Keratinocyte (primary cell): ENCODE measurements around the gene OR6C3. TPM values are rescaled to one million over a fixed set of nuclear protein-coding genes. Genes with fewer than 3 reads are reported as not detected.

Experiments
- DNase-seq: peaks from one replicate; pipeline ENCODE4 v3.0.0-alpha.2; 2011; ENCODE audit warnings: low read depth, missing footprints, low spot score
- FAIRE-seq: peaks from 2 replicates; lab custom pipeline; 2011; peaks lifted over from hg19 to GRCh38; lab: Jason Lieb, UNC
- H2AFZ ChIP-seq: 2 replicates; pipeline ENCODE4 v1.6.0; 2012; ENCODE audit warnings: low read length, control low read depth, inconsistent platforms; ENCODE audit not compliant: control insufficient read depth
- H3K27ac ChIP-seq: 2 replicates; pipeline ENCODE4 v1.5.1; 2011; ENCODE audit warnings: low read length; ENCODE audit not compliant: control insufficient read depth, insufficient read depth
- H3K27me3 ChIP-seq: 3 replicates; pipeline ENCODE4 v1.6.0; 2011; ENCODE audit warnings: low read length; ENCODE audit not compliant: control insufficient read depth, insufficient read depth; ENCODE audit errors: extremely low read depth
- H3K36me3 ChIP-seq, 2 experiments: 2 replicates in 1 of 2; 3 replicates in 1 of 2; pipeline ENCODE4 v1.5.1; 2011; ENCODE audit warnings: low read length in 2 of 2, mild to moderate bottlenecking in 1 of 2; ENCODE audit not compliant: control insufficient read depth in 2 of 2, insufficient read depth in 2 of 2; ENCODE audit errors: extremely low read depth in 1 of 2
- H3K4me1 ChIP-seq: 3 replicates; pipeline ENCODE4 v1.5.1; 2011; ENCODE audit warnings: low read length; ENCODE audit not compliant: control insufficient read depth, insufficient read depth; ENCODE audit errors: extremely low read depth
- H3K4me2 ChIP-seq: 3 replicates; pipeline ENCODE4 v1.6.0; 2011; ENCODE audit warnings: low read depth, low read length; ENCODE audit not compliant: control insufficient read depth, insufficient read depth; ENCODE audit errors: extremely low read depth
- H3K4me3 ChIP-seq, 3 experiments: fragments of 200-600 bp in 1 of 3; sonication (generic) in 1 of 3; 2 replicates in 2 of 3; 3 replicates in 1 of 3; pipeline ENCODE4 v1.5.1; 2011 to 2016; ENCODE audit warnings: low read length in 3 of 3, mild to moderate bottlenecking in 3 of 3, control low read depth in 2 of 3, inconsistent platforms in 1 of 3, low read depth in 1 of 3, mixed read lengths in 1 of 3, mixed run types in 1 of 3, moderate library complexity in 1 of 3; ENCODE audit not compliant: control insufficient read depth in 2 of 3, insufficient read depth in 2 of 3; ENCODE audit errors: extremely low read depth in 1 of 3
- H3K79me2 ChIP-seq: 2 replicates; pipeline ENCODE4 v1.6.0; 2012; ENCODE audit warnings: low read length; ENCODE audit not compliant: control insufficient read depth, insufficient read depth
- H3K9ac ChIP-seq: 3 replicates; pipeline ENCODE4 v1.6.0; 2011; ENCODE audit warnings: low read length; ENCODE audit not compliant: control insufficient read depth, insufficient read depth; ENCODE audit errors: extremely low read depth
- H3K9me1 ChIP-seq: 3 replicates; pipeline ENCODE4 v1.6.0; 2011; ENCODE audit warnings: low read length; ENCODE audit not compliant: control insufficient read depth, insufficient read depth; ENCODE audit errors: extremely low read depth
- H3K9me3 ChIP-seq: 2 replicates; pipeline ENCODE4 v1.5.1; 2012; ENCODE audit warnings: low read depth, low read length; ENCODE audit not compliant: control insufficient read depth
- H4K20me1 ChIP-seq: 3 replicates; pipeline ENCODE4 v1.6.0; 2011; ENCODE audit warnings: low read length; ENCODE audit not compliant: control insufficient read depth, insufficient read depth; ENCODE audit errors: extremely low read depth
- EZH2 ChIP-seq: IDR thresholded peaks from one replicate; pipeline ENCODE4 v1.6.1; 2012; ENCODE audit warnings: inconsistent platforms, mild to moderate bottlenecking, low read length, moderate library complexity
- dilution Hi-C: fragments of 300-500 bp; cut with MboI; formaldehyde crosslinking; loops from one replicate; pipeline ENCODE4 v1.7.0; 2020; ENCODE audit warnings: low sequenced_read_pairs; ENCODE audit not compliant: extremely low pct_ligation_motif_present
- polyA minus RNA-seq, 3 experiments: library from RNA; depleted of rRNA, polyadenylated mRNA; stranded (reverse); fragments of >200 nt; gene quantifications; 1 replicate in 1 of 3; 2 replicates in 1 of 3; 3 replicates in 1 of 3; pipeline ENCODE4 v1.2.3, GENCODE V29; 2011
- polyA plus RNA-seq, 5 experiments: library from polyadenylated mRNA; depleted of rRNA in 3 of 5; stranded (reverse) in 3 of 5; stranded (forward) in 1 of 5; unstranded in 1 of 5; fragments of >200 nt; gene quantifications; 1 replicate in 1 of 5; 2 replicates in 3 of 5; 3 replicates in 1 of 5; pipeline versions ENCODE4 v1.2.1 to v1.2.3, GENCODE V29; 2011 to 2012; ENCODE audit warnings: missing spikeins in 2 of 5, low read depth in 1 of 5, low replicate concordance in 1 of 5
- TF ChIP-seq, protein P1 (sequence below), 3 experiments: IDR thresholded peaks in 1 of 3; conservative IDR thresholded peaks in 1 of 3; optimal IDR thresholded peaks in 1 of 3; 2 replicates in 2 of 3; 3 replicates in 1 of 3; pipeline versions ENCODE3 to v1.5.1; 2011; ENCODE audit warnings: low read length in 3 of 3, mild to moderate bottlenecking in 3 of 3, moderate library complexity in 2 of 3, control low read depth in 1 of 3, inconsistent platforms in 1 of 3; ENCODE audit not compliant: insufficient read depth in 2 of 3; ENCODE audit errors: extremely low read depth in 1 of 3

OR6C3 gene
- polyA plus RNA-seq (not detected in 3 replicates), polyA minus RNA-seq (not detected in 3 replicates)
- not detected for polyA plus RNA-seq (2011; ENCODE audit: low read depth)
- polyA plus RNA-seq (2011; cell fraction: cytosol; rRNA removed) = not detected in 2 replicates
- not detected in 2 replicates for polyA plus RNA-seq (2011; cell fraction: nucleus; rRNA removed)
- not detected in 2 replicates for polyA plus RNA-seq (2012; ENCODE audit: low replicate concordance)
- polyA minus RNA-seq (2011; cell fraction: cytosol; rRNA and poly(A)+ RNA removed) = not detected
- not detected in 2 replicates for polyA minus RNA-seq (2011; cell fraction: nucleus; rRNA and poly(A)+ RNA removed)

DNA sequence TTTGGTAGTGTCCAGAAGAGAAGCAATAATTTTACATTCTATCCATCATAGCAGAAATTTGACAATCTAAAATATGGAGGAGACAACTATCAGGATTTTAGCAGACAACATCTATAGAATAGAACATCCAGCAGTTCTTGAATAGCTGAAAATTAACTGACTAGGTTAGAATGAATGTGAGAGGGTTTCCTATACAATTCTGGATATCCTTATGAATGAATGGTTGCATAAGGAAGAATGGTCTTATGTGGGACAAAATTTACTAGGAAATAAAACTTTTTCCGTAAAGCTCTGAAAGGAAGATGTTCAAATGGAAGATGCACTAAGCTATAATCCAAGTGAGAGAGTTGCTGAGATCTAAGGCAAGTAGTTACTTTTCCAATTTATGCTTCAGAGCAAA is at the start of gene OR6C3:
Gene OR6C3, plus strand, starts transcription at position 301 of the 400 bp plus-strand sequence. CDS start 955 bp downstream, outside the sequence.
- Histone ChIP-seq H3K36me3 (no peaks in the 10 kb centered on the region), H3K4me2 (no peak within 1 kb of the TSS), H3K4me1 (no peaks in the 10 kb centered on the region), H3K27ac (no peak within 1 kb of the TSS), H3K9me1 (no peaks in the 10 kb centered on the region), H3K9me3 (no peaks in the 10 kb centered on the region), H3K79me2 (no peaks in the 10 kb centered on the region), H3K4me3 (no peak within 1 kb of the TSS), H4K20me1 (no peaks in the 10 kb centered on the region), H3K9ac (no peak within 1 kb of the TSS), H2AFZ (no peak within 1 kb of the TSS), H3K27me3 (no peaks in the 10 kb centered on the region)
- no peak for TF ChIP-seq EZH2
- TF ChIP-seq, protein P1, sequence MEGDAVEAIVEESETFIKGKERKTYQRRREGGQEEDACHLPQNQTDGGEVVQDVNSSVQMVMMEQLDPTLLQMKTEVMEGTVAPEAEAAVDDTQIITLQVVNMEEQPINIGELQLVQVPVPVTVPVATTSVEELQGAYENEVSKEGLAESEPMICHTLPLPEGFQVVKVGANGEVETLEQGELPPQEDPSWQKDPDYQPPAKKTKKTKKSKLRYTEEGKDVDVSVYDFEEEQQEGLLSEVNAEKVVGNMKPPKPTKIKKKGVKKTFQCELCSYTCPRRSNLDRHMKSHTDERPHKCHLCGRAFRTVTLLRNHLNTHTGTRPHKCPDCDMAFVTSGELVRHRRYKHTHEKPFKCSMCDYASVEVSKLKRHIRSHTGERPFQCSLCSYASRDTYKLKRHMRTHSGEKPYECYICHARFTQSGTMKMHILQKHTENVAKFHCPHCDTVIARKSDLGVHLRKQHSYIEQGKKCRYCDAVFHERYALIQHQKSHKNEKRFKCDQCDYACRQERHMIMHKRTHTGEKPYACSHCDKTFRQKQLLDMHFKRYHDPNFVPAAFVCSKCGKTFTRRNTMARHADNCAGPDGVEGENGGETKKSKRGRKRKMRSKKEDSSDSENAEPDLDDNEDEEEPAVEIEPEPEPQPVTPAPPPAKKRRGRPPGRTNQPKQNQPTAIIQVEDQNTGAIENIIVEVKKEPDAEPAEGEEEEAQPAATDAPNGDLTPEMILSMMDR (optimal IDR thresholded peaks at IDR 0.05 in 1 of 3, IDR thresholded peaks at IDR 0.05 in 1 of 3, conservative IDR thresholded peaks at IDR 0.05 in 1 of 3; ENCODE audit: extremely low read depth in 1 of 3, insufficient read depth in 2 of 3, low read length in 3 of 3) = no peak
- dilution Hi-C loops = no loop called here
- DNase-seq (no peak), FAIRE-seq (no peak)

DNA sequence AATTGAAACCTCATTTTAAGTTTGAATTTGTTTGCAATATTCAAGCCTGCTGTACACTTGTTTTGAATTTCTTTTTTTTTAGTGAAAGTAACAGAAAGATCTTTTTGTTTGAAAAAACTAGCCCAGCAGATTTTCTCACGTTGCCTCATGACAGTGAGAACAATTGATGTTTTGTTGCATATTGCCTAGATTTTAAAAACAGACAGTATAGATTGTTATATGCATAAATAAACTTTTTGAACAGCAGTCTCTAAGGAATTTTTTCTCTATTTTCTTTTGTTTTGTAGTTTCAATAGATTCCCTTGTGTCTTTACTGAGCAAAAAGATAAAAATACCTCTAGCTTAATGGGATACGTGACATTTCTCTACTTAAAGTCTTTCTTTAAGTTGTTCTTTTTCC is 49.6 kb upstream of the OR6C3 start:
- Histone ChIP-seq H3K36me3 (no peaks in the 10 kb centered on the region), H3K79me2 (no peaks in the 10 kb centered on the region), H3K4me1 (no peaks in the 10 kb centered on the region), H3K9me1 (no peaks in the 10 kb centered on the region), H3K9ac (no peak overlapping the region), H3K4me2 (no peak overlapping the region), H4K20me1 (no peaks in the 10 kb centered on the region), H3K4me3 (no peak overlapping the region), H3K9me3 (no peaks in the 10 kb centered on the region), H3K27ac (no peak overlapping the region), H3K27me3 (no peaks in the 10 kb centered on the region), H2AFZ (no peak overlapping the region)
- no peak for FAIRE-seq
- no peak for DNase-seq
- dilution Hi-C loops = no loop called here
- TF ChIP-seq EZH2 = no peak
- TF ChIP-seq, protein P1 (optimal IDR thresholded peaks at IDR 0.05 in 1 of 3, IDR thresholded peaks at IDR 0.05 in 1 of 3, conservative IDR thresholded peaks at IDR 0.05 in 1 of 3; ENCODE audit: extremely low read depth in 1 of 3, insufficient read depth in 2 of 3, low read length in 3 of 3) = no peak
